Measurements from ENCODE around the gene SMOC1. TPM values are rescaled to one million over a fixed set of nuclear protein-coding genes. Genes with fewer than 3 reads are reported as not detected.

Gene SMOC1
- total RNA-seq, 1 donor from 2014 or later: 0.22 TPM

- intact Hi-C loops (cut with DNase I): no loop called here
Measured at GRCh38 chr14:69932391-69932790, 53.2 kb downstream of the SMOC1 start.

GRCh38 chr14:69933623-69934275, 54.5 kb downstream of the SMOC1 start:
- no peak for DNase-seq (ENCODE audit: low spot score)
- intact Hi-C loops (cut with DNase I): no loop called here

More at GRCh38 chr14:69932391-69932790, 53.2 kb downstream of the SMOC1 start:
- no peak for DNase-seq (ENCODE audit: low spot score)

GRCh38 chr14:69937367-69938081, 58.3 kb downstream of the SMOC1 start:
- intact Hi-C loops (cut with DNase I): no loop called here

DNA sequence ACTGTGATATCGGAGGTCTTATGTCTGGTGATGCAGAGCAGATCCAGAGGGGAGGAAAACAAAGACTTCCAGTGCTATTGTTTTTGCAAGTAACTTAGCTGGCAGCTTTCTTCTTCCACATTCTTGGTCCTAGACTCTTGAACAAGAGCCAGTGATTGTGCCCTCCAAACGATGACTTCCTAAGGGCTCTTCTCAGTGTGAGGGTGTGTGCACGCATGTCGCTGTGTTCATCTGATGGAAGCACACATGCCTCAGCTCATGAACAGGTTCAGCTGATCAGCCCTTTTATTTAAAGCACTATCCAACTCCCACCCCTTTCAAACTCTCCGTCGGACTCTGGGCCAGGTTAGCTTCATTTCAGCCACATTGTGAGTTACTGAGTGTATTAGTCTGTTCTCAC, 59.5 kb downstream of the SMOC1 start:
- intact Hi-C loops (cut with DNase I): no loop called here
- DNase-seq (ENCODE audit: low spot score): no peak

More at GRCh38 chr14:69937367-69938081, 58.3 kb downstream of the SMOC1 start:
- DNase-seq (ENCODE audit: low spot score): no peak

DNA sequence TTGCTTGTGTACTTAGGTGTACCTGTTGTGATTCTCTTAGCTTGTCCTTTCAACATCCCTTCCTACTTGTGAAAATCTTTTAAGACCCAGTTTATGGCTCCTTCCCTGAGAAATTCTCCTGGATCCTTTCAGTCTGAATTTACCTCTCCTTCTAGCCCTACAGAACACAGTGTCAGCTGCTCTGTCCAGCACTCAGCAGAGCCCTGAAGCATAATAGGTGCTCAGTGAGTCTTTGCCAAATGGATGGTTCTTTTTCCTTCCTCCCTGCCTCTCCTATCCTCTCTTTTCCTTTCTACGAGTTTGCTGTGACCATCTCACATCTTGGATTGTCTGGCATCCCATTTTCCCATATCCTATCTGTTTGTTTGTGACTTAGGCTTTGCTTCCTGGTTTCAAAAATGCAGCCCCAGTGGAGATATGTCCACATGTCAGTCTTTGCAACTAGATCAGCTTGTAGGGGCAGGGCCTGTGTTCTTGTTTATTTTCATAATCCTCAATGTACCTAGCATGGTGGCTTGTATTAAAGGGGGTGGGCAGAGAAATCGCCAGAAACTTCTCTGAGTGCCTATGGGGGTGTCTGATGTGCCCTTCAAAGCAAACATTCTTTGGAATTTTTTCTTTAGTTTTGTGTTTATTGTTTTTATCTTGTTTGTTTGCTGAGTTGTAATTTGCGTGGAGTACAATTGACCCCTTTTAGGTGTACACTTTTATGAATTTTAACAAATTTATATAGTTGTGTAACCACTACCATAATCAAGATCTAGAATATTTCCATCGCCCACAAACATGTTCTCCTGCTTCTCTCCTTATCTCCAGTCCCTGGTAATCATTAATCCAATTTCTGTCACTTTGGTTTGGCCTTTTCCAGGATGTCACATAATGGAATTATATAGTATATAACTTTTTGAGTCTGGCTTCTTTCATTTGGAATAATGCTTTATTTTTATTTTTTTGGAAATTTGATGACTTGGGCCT, 62.8 kb downstream of the SMOC1 start:
- intact Hi-C loops (cut with DNase I): no loop called here
- DNase-seq (ENCODE audit: low spot score): no peak

GRCh38 chr14:69943084-69943780, 64.0 kb downstream of the SMOC1 start:
- intact Hi-C loops (cut with DNase I): no loop called here
- no peak for DNase-seq (ENCODE audit: low spot score)

DNA sequence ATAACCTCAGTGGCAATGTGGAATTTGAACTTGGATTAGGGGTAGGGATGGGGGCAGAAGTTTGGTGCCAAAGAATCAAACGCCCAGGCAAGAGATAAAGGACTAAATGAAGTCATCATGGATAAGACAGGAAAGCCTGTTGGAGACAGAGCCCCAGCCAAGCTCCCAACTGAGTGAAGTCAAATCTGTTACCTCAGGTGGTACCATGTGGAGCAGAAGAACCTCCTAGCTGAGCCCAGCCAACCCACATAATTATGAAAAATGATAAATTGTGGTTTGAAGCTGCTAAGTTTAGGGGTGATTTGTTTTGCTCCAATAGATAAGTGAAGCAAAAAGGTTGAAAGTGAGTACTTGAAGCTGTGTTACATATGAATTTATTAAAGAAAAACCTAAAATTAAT, 66.1 kb downstream of the SMOC1 start:
- DNase-seq (ENCODE audit: low spot score): no peak
- intact Hi-C loops (cut with DNase I): no loop called here

GRCh38 chr14:69945912-69946311, 66.7 kb downstream of the SMOC1 start:
- no peak for DNase-seq (ENCODE audit: low spot score)
- intact Hi-C loops (cut with DNase I): no loop called here

DNA sequence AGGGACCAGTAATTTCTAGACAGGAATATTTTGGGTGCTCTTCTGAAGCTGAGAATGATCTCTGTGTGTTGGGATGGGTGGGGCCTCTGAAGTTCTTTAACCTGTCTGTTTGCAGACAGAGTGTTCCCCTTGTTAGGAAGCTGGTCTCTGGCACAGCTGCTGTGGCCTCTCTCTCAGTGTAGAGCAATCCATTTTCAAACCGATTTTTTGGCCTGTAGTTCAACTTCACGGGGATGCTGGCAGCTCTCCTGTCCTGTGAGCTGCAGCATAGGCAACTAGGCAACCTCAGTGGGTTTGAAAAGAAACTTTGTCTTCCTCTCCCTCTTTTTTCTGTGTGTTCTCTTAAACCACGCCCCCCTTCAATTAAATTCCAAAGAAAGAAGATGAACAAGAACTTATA, 69.1 kb downstream of the SMOC1 start:
- intact Hi-C loops (cut with DNase I): no loop called here
- DNase-seq (ENCODE audit: low spot score): no peak

- intact Hi-C loops (cut with DNase I): no loop called here
- DNase-seq (ENCODE audit: low spot score): no peak
Measured at GRCh38 chr14:69951263-69951662, 72.0 kb downstream of the SMOC1 start.

DNA sequence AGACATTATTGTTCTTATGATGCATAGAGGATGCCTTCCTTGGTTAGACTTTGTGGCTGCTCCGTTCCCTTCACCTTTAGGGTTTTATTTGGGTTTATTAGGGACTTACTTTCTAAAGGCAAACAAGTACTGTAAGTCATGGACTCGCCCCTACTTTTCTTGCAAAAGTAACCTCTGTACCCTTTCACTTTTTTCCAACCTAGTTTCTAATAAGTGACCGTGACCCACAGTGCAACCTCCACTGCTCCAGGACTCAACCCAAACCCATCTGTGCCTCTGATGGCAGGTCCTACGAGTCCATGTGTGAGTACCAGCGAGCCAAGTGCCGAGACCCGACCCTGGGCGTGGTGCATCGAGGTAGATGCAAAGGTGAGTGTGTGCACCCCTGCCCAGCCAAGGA, 72.7 kb downstream of the SMOC1 start:
- intact Hi-C loops (cut with DNase I): no loop called here
- DNase-seq (ENCODE audit: low spot score): no peak

- DNase-seq (ENCODE audit: low spot score): no peak
- intact Hi-C loops (cut with DNase I): no loop called here
Measured at GRCh38 chr14:69953266-69953915, 74.2 kb downstream of the SMOC1 start.

GRCh38 chr14:69955855-69956845, 76.9 kb downstream of the SMOC1 start:
- DNase-seq (ENCODE audit: low spot score): no peak
- intact Hi-C loops (cut with DNase I): no loop called here

GRCh38 chr14:69956970-69957369, 77.8 kb downstream of the SMOC1 start:
- no peak for DNase-seq (ENCODE audit: low spot score)
- intact Hi-C loops (cut with DNase I): no loop called here

- no peak for DNase-seq (ENCODE audit: low spot score)
Measured at GRCh38 chr14:69957986-69958385, 78.8 kb downstream of the SMOC1 start.

GRCh38 chr14:69959136-69959535, 79.9 kb downstream of the SMOC1 start:
- intact Hi-C loops (cut with DNase I): no loop called here
- no peak for DNase-seq (ENCODE audit: low spot score)

More at GRCh38 chr14:69957986-69958385, 78.8 kb downstream of the SMOC1 start:
- intact Hi-C loops (cut with DNase I): no loop called here

DNA sequence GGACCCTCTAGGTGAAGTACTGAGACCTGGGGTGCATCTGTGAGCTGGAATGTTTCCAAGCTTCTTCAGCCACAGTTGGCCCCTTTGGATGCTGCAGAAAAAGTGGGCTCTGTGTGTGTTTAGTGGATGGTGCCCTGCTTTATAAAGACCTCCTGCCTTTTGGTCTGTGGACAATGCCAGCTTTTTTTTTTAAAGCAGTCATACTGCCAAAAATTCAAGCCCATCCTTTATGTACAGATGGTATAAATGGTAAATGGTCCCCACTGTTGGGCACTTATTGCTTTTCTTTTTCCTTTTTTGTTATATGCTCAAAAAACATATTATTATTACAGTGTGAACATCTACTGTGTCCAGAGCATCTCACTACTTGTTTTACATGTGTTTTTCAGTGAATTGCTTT, 81.1 kb downstream of the SMOC1 start:
- DNase-seq (ENCODE audit: low spot score): no peak
- intact Hi-C loops (cut with DNase I): no loop called here

DNA sequence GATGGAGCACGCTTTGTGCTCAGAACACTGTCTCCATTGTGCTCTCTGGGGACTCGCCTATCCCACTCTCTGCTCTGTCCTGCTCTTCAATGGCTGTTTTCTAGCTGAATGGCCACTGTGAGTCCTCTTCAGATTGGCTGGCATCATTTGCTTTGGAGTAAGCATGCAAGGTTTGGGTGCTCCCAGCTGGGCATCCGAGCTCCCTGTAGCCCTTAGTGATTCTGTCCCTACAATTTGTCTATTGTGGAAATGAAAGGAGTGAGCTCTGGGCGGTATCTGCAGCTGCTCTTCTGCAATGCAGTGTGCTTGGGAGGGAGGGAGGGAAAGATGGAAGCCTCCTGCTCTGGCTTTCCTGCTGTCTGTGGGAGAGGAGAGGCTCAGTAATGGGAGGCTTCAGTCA, 84.8 kb downstream of the SMOC1 start:
- intact Hi-C loops (cut with DNase I): no loop called here
- no peak for DNase-seq (ENCODE audit: low spot score)

Data from cardiac septum (tissue), 1 donor.